HG03457 (cell line): ENCODE data around the gene FAM111B.
"Not testable (repeated sequence)": the region's sequence is repeated elsewhere in the genome, so short reads cannot be mapped to it uniquely, and the experiment has no call there.

Source experiments
- ATAC-seq: cut with Tn5 transposase; IDR thresholded peaks from one replicate; pipeline ENCODE4 v1.9.1; 2021; ENCODE audit warnings: moderate number of reproducible peaks; ENCODE audit not compliant: unreplicated experiment

Gene FAM111B

GRCh38 chr11:59102259-59102765 lies 4.7 kb upstream of the FAM111B start:
- ATAC-seq: peak; percentile 67

DNA sequence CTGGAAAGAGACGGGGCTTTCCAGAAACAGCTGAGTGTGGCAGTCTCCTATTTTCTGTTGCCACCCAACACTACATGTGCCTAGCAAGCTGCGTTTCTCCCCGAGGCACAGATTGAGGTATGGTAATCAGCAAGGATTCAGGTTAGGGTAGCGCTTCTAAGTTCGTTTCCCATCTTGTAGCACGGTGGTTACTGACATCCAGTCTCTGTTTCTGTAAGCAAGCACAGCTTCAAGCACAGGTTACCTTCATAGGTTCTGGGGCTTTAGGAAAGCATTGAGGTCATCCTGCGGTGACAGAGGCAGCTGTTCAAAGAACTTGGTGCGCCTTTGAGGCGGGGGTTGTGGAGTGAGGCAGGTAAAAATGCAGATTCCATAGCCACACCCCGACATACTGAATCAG lies 684 bp downstream of the FAM111B start:
- not testable (repeated sequence) for ATAC-seq

- ATAC-seq: no peak
These were observed 5.5 kb downstream of the FAM111B start for GRCh38 chr11:59112494-59112893.

DNA sequence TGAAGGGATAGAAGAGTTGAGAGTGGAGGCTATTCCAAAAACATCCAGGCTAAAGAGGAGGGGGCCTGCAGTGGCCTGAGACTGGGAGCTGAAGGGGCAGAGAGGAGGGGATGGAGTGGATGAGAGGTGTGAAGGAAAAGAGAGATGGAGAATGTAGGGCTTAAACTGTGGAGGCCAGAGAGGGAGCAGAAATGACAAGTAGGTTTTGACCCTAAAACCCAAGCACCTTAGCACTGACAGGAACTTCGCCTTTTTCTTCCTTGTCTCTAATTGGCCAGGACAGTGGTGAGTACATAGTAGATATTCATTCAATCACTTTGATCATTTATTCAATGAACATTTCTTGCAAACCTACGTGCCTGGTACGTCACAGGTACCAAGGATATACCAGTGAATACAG lies 7.3 kb downstream of the FAM111B start:
- no peak for ATAC-seq

DNA sequence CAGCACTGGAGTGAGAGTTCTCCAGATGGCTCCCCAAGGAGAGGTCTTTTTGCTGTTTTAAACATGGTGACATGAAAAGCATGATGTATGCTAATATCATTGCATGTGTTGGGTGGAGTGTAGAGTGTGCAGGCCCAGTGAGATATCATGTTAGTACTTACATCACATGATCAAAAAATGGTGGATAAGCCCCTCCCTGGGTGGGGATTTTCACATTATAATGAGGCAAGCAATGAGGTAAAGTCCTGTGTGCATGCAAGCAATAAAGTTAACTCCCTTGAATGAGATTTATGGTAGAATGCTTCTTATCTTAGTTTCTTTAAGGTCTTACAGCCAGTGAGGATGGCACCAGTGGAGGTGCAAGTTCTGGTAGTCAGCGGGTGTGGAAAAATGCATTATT lies 8.5 kb downstream of the FAM111B start:
- no peak for ATAC-seq

- no peak for ATAC-seq
These were observed 10.7 kb downstream of the FAM111B start for GRCh38 chr11:59117774-59118173.

DNA sequence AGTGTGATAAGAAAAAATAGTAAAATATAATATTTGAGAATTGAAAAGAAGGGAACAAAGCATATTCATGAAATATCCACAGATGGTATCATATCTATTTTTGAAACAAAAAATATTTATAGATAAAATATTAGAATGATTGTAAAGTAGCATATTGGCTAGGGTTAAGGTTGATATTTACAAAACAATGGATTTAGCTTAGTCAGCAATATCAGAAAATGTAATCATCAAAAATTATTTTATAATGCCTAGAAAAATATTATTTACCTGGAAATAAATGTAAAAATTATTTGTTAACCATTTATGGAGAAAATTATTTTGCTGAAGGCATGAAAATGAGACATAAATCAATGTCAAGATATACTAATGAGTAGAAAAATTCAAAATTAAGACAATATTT lies 12.8 kb downstream of the FAM111B start:
- no peak for ATAC-seq

GRCh38 chr11:59135648-59136461 lies 28.8 kb downstream of the FAM111B start:
- peak; percentile 84 for ATAC-seq

GRCh38 chr11:59136551-59136950 lies 29.5 kb downstream of the FAM111B start:
- not testable (repeated sequence) for ATAC-seq

DNA sequence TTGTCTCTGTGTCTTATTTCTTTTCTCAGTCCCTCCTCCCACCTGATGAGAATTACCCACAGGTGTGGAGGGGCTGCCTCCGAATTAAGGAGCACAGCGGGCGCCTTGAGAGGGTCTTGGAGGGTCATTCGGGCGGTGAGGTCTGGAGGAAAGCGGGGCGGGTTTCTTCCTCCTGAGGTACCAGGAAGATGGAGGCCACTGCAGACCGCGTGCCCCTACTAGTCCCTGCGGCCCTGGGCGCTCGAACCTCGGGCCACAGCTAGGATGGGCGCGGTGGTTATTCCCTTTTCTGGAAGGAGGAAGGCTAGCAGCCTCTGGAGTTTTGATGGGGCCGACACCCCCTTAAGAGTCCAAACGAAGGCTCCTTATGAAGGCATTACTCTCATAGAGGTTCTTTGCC lies 30.2 kb downstream of the FAM111B start:
- ATAC-seq: no peak

- no peak for ATAC-seq
These were observed 31.6 kb downstream of the FAM111B start for GRCh38 chr11:59138643-59139042.

DNA sequence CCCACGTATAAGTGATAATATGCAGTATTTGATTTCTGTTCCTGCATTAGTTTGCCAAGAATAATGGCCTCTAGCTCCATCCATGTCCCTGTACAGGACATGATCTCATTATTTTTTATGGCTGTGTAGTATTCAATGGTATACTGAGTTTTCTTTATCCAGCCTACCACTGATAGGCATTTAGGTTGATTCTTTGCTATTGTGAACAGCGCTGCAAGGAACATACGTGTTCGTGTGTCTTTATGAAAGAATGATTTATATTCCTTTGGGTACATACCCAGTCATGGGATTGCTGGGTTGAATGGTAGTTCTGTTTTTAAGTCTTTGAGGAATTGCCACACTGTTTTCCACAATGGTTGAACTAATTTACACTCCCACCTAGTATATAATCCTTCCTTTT lies 34.2 kb downstream of the FAM111B start:
- ATAC-seq: no peak

DNA sequence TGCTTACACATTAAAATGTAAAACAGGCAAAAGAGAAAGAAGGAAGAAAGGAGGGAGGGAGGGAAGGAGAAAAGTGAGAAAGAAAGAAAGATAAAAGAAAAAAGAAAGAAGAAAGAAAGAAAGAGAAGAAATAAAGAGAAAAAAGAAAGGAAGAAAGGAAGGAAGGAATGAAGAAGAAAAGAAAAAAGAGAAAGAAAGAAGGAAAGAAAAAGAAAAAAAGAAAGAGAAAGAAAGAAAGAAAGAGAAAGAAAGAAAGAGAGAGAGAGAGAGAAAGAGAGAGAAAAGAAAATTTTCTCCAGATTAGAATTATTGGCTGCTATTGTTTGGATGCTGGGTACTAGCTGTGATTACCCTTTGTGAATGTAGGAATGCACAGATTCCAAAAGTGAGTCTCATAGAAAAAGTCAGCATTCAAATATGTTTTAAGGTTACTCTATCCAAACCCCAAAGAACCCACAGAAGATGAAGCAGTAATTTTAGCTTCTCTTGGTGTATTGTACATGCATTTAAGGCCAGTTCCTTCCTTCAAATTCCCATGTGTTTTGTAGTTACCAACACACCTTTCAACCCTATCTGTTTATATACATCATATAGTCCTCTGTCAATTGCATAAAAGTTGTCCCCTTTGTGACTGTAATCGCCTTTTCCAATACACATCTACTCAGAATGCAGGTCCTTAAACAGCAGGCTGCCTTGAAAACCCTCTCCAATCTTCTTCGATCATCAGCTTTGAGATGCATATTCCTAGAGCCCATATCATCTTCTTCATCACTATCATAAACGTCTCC lies 34.8 kb downstream of the FAM111B start:
- no peak for ATAC-seq

DNA sequence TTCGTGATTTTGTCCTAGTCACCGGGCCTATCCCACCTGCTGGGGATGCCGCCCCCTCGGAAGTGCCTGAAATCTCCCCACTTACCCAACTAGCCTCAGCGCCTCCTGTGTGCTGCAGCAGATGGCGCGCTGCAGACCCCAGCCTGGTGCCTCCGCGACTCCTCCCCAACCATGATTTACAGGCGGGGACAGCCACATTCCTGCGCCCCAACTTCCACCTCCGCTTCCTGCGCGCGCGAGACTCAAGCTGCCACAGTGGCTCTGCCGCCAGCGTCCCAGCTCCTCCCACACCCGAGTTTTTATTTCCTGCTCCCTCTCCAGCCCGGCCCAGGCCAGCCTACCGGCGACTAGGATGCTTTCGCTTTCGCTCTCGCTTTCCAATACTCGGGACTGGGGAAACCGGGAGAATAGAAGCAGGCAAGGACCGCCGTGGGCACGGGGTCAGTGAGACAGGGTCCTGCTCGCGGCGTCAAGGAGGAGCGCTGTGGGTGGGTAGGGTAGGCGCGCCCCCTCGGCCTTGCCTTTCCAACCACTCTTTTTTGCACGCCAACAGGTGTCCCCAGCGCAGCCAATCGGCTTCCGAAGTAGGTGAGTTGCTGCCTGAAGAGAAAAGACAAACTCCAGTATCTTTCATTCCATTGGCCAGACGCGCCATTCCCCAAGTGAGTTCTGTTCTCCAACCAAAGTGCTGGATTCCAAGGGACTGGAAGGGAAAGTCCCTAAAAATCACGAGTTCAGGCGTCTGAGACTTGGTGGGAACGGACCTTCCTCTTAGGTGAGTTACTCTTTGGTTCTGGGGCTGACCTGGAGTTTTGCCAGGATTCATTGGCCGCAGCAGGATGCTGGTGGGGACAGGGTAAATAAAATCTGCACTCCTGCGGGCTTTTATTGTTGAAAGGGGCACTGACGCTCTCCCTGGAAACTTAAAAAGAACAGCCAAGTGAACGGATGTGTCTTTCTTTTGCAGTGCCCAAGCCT lies 35.8 kb downstream of the FAM111B start, which contains the start of gene FAM111A:
Gene FAM111A (plus strand): TSS at position 327 of the 978 bp plus-strand sequence. CDS start 6,017 bp downstream, outside the sequence.
- ATAC-seq: peak; percentile 69

- ATAC-seq: no peak
These were observed 37.1 kb downstream of the FAM111B start for GRCh38 chr11:59144096-59144495.

DNA sequence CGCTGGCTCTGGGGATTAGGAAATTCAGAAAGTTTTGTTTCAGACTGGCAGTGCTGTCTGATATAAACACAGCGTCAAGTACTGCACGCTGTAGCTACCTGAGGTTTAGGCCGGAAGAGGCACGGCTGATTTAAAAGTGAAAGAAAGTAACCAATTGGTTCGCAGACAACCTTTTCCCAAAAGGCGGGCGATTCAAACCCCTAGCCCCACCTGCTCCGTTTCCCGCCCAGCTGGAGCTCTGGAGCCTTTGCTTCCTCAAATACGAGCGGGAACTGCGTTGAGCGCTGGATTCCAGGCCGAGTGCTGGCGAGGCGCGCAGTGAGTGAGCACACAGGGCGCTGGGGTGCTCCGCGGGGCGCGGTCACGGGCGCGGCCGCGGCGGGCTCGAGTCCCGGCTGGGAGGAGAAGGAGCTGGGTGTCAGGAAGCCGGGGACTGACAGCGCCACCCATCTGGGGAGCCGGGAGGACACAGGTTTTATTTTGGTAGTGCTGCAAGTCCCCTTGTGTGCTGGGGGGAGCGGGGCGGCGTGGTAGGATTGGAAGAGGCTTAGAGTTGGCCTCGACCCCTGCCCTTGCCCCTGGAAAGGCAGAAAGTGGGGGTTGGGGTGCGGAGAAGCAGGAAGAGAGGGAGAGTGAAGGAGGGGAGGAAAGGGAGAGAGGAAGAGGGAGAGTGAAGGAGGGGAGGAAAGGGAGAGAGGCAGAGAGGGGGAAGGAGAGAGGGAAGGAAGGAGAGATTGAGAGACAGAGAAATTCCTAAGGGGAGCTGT lies 37.7 kb downstream of the FAM111B start:
- peak; percentile 47 for ATAC-seq

DNA sequence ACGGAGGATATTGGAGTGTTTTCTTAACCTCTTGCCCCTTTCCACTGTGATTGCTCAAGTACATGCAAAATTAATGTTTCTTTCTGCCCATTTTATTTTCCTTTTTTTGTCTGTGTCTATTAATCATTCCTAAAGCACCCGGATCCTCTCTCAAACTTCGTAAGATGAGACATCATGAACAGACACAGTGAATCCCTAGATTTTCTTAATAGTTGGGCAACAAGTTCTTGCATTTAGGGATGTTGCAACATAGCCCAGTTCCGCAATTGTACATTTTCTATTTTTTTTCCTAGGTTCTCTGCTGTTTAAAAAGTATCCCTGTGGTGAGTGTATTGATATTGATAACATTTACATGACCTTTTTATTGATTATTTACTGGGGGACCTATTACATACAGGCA lies 38.5 kb downstream of the FAM111B start:
- ATAC-seq: no peak

DNA sequence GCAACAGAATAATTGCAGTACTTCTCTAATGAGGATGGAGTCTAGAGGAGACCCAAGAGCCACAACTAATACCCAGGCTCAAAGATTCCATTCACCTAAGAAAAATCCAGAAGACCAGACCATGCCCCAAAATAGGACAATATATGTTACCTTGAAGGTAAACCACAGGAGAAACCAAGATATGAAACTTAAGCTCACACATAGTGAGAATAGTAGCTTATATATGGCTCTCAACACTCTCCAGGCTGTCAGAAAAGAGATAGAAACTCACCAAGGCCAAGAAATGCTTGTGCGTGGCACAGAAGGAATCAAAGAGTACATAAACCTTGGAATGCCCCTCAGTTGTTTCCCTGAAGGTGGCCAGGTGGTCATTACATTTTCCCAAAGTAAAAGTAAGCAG lies 44.7 kb downstream of the FAM111B start:
- peak; percentile 43 for ATAC-seq

GRCh38 chr11:59152312-59152951 lies 45.4 kb downstream of the FAM111B start:
- no peak for ATAC-seq
